Neutrophil (primary cell): Measurements from ENCODE around the gene CPT1C.
A peak's percentile ranks its signal among the peaks of the same experiment; 100 is the strongest.

Source experiments
- H3K27ac ChIP-seq: fragments of 200-600 bp; sonication (generic); 2 replicates; pipeline ENCODE4 v1.5.1; 2016; ENCODE audit warnings: mild to moderate bottlenecking, moderate library complexity
- H3K27me3 ChIP-seq: fragments of 200-600 bp; sonication (generic); 2 replicates; pipeline ENCODE4 v1.6.0; 2016; ENCODE audit warnings: mild to moderate bottlenecking
- H3K36me3 ChIP-seq: fragments of 200-600 bp; sonication (generic); 2 replicates; pipeline ENCODE4 v1.5.1; 2017
- H3K4me1 ChIP-seq, 2 experiments: fragments of 200-600 bp in 1 of 2; sonication (generic) in 1 of 2; 1 replicate in 1 of 2; 2 replicates in 1 of 2; pipeline versions ENCODE4 v1.5.1 to v1.6.1; 2013 to 2016; ENCODE audit warnings: low read depth in 1 of 2, low read length in 1 of 2, mild to moderate bottlenecking in 1 of 2, moderate library complexity in 1 of 2; ENCODE audit not compliant: control insufficient read depth in 1 of 2, insufficient read depth in 1 of 2
- H3K4me3 ChIP-seq, 2 experiments: fragments of 200-600 bp in 1 of 2; sonication (generic) in 1 of 2; 1 replicate in 1 of 2; 2 replicates in 1 of 2; pipeline ENCODE4 v1.5.1; 2013 to 2016; ENCODE audit warnings: low read depth in 1 of 2, low read length in 1 of 2, mild to moderate bottlenecking in 1 of 2, moderate library complexity in 1 of 2
- H3K9me3 ChIP-seq: fragments of 200-600 bp; sonication (generic); 2 replicates; pipeline ENCODE4 v1.5.1; 2016
- CTCF ChIP-seq: fragments of 200-600 bp; sonication (generic); IDR thresholded peaks from 2 replicates; pipeline ENCODE4 v1.5.1; 2016; ENCODE audit warnings: antibody characterized with exemption

Gene CPT1C

DNA sequence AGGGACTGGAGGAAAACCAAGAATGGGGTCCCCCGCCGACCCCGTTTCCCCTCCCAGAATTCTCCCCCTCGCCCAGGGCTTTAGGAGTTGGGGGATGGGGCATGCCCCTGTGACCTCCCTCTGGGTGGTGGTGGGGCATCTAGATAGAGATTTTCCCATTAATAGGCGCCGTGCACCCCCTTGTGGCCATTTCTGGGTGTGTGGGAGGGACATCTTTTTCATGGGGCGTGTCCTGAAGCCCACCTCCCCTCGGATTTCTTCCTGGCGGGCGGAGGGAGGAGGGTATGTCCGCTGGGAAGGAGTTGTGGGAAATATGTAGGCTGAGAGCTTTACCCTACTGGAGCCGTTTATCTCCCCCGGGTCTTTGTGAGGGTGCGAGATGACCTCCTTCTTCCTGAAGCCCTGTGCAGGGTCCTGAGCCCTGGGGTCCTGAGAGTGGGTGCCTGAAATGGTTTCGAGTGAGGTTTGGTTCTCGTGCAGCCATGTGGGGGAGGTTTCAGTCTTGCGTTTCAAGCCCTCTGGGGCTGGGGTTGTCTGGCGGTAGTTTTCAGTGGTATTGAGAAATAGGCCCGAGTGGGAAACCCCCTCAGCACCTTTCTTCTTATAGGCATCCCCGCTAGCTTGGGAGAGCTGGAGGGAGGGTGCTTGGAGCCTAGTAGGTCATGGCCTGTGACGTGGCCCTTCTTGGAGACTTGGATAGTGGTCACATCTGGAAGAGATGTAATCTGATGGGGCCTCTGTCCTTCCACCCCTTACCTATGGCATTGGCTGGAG, 12.8 kb upstream of the CPT1C start:
- TF ChIP-seq CTCF, result peak; percentile 21
- Histone ChIP-seq H3K27me3 (no peaks in the 10 kb centered on the region), H3K4me1 (peaks cover 26 to 33% of the 10 kb centered on the region in 2 experiments), H3K4me3 (peak overlapping the region; percentile 68 to 92), H3K9me3 (no peaks in the 10 kb centered on the region), H3K36me3 (no peaks in the 10 kb centered on the region), H3K27ac (peak overlapping the region; percentile 90)

- Histone ChIP-seq H3K4me1 (peaks cover 26 to 33% of the 10 kb centered on the region in 2 experiments), H3K36me3 (peaks cover 6% of the 10 kb centered on the region), H3K4me3 (no peak overlapping the region), H3K9me3 (no peaks in the 10 kb centered on the region), H3K27me3 (no peaks in the 10 kb centered on the region), H3K27ac (no peak overlapping the region)
- TF ChIP-seq CTCF, result no peak
Observed at GRCh38 chr19:49678985-49679770, 11.7 kb upstream of the CPT1C start.

DNA sequence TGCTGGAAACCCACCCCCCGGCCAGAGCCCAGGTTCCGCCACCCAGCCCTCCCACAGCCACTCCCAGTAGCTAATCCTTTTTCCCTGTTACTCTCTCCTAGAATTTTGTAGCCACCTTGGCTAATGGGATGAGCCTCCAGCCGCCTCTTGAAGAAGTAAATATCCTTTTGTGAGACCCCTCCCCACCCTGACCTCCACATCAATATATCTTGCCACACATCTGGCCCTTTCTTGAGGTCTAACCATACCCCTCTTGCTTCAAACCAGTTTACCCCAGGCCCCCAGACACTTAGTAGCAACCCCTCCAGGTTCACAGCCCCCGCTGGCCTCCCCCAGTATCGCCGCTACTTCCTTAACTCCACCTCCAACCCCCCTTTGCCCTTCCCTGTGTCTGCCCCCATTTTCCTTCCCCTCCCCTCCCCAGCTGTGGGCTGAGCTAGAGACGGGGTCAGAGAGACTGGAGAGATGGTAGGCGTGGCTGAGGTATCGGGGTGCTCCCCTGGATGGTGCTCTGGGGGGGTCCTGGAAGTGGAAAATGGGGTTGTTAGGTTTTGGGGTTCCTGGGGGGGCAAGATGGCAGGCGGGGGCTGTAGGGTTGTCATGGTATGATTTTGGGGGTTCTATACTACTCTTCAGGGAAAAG, 11.0 kb upstream of the CPT1C start:
- TF ChIP-seq CTCF, result no peak
- Histone ChIP-seq H3K36me3 (peaks cover 11% of the 10 kb centered on the region), H3K9me3 (no peaks in the 10 kb centered on the region), H3K27me3 (no peaks in the 10 kb centered on the region), H3K4me1 (peaks cover 26 to 33% of the 10 kb centered on the region in 2 experiments), H3K27ac (no peak overlapping the region), H3K4me3 (peak overlapping the region in 1 of 2 experiments; percentile 58)

- peak; percentile 100 for TF ChIP-seq CTCF
- H3K27me3 ChIP-seq, result no peaks in the 10 kb centered on the region
- H3K4me3 ChIP-seq, result peak overlapping the region; percentile 58 to 63
- H3K27ac ChIP-seq, result peak overlapping the region; percentile 41
- H3K36me3 ChIP-seq, result peaks cover 16% of the 10 kb centered on the region
- H3K9me3 ChIP-seq, result no peaks in the 10 kb centered on the region
- H3K4me1 ChIP-seq, result peaks cover 26 to 29% of the 10 kb centered on the region in 2 experiments
Observed at GRCh38 chr19:49680421-49681351, 10.2 kb upstream of the CPT1C start.

DNA sequence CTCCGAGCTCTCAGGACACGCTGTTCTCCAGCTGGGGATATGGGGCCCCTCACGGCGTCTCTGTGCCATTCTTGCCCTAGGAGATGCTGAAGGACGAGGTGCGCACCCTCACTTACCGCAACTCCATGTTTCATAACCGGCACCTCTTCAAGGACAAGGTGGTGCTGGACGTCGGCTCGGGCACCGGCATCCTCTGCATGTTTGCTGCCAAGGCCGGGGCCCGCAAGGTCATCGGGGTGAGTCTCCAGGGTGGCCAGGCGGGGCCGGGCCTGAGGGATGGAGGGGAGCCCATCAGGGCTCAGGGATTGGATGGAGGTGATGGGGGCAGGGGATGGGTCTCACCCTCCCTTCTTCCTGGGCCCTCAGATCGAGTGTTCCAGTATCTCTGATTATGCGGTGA, 9.1 kb upstream of the CPT1C start:
- H3K36me3 ChIP-seq, result peaks cover 24% of the 10 kb centered on the region
- H3K27ac ChIP-seq, result no peak overlapping the region
- H3K9me3 ChIP-seq, result no peaks in the 10 kb centered on the region
- no peaks in the 10 kb centered on the region for H3K27me3 ChIP-seq
- peaks cover 19 to 24% of the 10 kb centered on the region in 2 experiments for H3K4me1 ChIP-seq
- no peak for TF ChIP-seq CTCF
- H3K4me3 ChIP-seq, result no peak overlapping the region
